ENCODE data around the gene RTP4. TPM values are rescaled to one million over a fixed set of nuclear protein-coding genes. Genes with fewer than 3 reads are reported as not detected.

The RTP4 gene
- total RNA-seq, 1 donor from 2014 or later, result 10.9 TPM

GRCh38 chr3:187340578-187340977 lies 27.6 kb upstream of the RTP4 start:
- ATAC-seq (no peak), DNase-seq (no peak)
- intact Hi-C loops (cut with DNase I), result no loop called here
- Histone ChIP-seq H3K27ac (no peak overlapping the region), H3K36me3 (no peaks in the 10 kb centered on the region), H3K27me3 (ENCODE audit: low read depth) (no peaks in the 10 kb centered on the region), H3K9me3 (no peaks in the 10 kb centered on the region), H3K4me3 (no peak overlapping the region), H3K4me1 (no peaks in the 10 kb centered on the region)
- TF ChIP-seq, protein P1, sequence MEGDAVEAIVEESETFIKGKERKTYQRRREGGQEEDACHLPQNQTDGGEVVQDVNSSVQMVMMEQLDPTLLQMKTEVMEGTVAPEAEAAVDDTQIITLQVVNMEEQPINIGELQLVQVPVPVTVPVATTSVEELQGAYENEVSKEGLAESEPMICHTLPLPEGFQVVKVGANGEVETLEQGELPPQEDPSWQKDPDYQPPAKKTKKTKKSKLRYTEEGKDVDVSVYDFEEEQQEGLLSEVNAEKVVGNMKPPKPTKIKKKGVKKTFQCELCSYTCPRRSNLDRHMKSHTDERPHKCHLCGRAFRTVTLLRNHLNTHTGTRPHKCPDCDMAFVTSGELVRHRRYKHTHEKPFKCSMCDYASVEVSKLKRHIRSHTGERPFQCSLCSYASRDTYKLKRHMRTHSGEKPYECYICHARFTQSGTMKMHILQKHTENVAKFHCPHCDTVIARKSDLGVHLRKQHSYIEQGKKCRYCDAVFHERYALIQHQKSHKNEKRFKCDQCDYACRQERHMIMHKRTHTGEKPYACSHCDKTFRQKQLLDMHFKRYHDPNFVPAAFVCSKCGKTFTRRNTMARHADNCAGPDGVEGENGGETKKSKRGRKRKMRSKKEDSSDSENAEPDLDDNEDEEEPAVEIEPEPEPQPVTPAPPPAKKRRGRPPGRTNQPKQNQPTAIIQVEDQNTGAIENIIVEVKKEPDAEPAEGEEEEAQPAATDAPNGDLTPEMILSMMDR (IDR thresholded peaks at IDR 0.05), result no peak

GRCh38 chr3:187342255-187342654 lies 25.9 kb upstream of the RTP4 start:
- H3K9me3 ChIP-seq, result no peaks in the 10 kb centered on the region
- ATAC-seq (no peak), DNase-seq (no peak)
- H3K4me3 ChIP-seq, result no peak overlapping the region
- TF ChIP-seq, protein P1 (IDR thresholded peaks at IDR 0.05), result no peak
- no peaks in the 10 kb centered on the region for H3K27me3 ChIP-seq (ENCODE audit: low read depth)
- H3K36me3 ChIP-seq, result no peaks in the 10 kb centered on the region
- intact Hi-C loops (cut with DNase I), result no loop called here
- no peaks in the 10 kb centered on the region for H3K4me1 ChIP-seq
- no peak overlapping the region for H3K27ac ChIP-seq

DNA sequence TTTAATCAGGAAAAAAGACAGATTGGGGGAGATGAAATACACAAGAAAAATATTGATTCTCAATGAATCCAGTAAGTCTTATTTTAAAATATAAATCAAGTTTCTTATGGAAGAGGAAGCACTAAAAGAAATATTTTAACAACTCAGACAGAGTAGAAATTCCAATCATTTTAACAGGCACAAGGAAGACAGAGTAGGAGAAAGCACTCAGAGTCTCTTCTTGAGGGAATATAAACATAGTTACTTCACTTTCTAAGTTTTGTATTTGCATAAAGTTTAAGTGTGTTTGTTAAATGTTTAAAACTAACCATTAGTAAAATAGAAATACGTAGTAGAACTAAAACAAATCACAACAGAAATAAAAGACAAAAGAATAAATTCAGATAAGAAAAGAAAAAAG lies 24.5 kb upstream of the RTP4 start:
- ATAC-seq (no peak), DNase-seq (no peak)
- Histone ChIP-seq H3K27me3 (ENCODE audit: low read depth) (no peaks in the 10 kb centered on the region), H3K9me3 (no peaks in the 10 kb centered on the region), H3K4me1 (no peaks in the 10 kb centered on the region), H3K27ac (no peak overlapping the region), H3K4me3 (no peak overlapping the region), H3K36me3 (no peaks in the 10 kb centered on the region)
- TF ChIP-seq, protein P1 (IDR thresholded peaks at IDR 0.05), result no peak
- intact Hi-C loops (cut with DNase I), result no loop called here

- Histone ChIP-seq H3K36me3 (no peaks in the 10 kb centered on the region), H3K4me1 (no peaks in the 10 kb centered on the region), H3K27ac (no peak overlapping the region), H3K4me3 (no peak overlapping the region), H3K27me3 (ENCODE audit: low read depth) (no peaks in the 10 kb centered on the region), H3K9me3 (no peaks in the 10 kb centered on the region)
- intact Hi-C loops (cut with DNase I), result no loop called here
- TF ChIP-seq, protein P1 (IDR thresholded peaks at IDR 0.05), result no peak
- no peak for ATAC-seq
- DNase-seq, result no peak
Observed at GRCh38 chr3:187352581-187353575, 15.3 kb upstream of the RTP4 start.

DNA sequence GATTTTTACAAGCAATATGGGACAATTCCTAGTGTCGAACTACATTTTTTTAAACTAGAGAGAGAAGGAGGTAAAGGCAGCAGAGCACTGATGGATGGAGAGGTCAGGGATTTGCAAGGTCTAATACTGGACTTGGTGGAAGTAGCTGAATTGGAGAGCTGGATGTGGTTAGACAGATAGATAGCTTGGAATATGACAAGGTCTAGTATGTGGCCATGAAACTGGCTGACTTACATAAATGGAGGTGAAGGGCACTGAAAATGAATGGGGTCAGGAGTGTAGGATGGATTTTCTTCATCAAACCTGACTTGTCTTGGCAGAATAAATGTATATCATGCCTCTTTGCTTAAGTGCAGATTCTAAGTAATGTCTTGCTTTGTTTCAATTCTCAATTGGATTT lies 10.1 kb upstream of the RTP4 start:
- intact Hi-C loops (cut with DNase I), result no loop called here
- Histone ChIP-seq H3K27me3 (ENCODE audit: low read depth) (no peaks in the 10 kb centered on the region), H3K4me1 (no peaks in the 10 kb centered on the region), H3K36me3 (no peaks in the 10 kb centered on the region), H3K9me3 (no peaks in the 10 kb centered on the region), H3K4me3 (no peak overlapping the region), H3K27ac (no peak overlapping the region)
- TF ChIP-seq, protein P1 (IDR thresholded peaks at IDR 0.05), result no peak
- no peak for DNase-seq
- no peak for ATAC-seq

Measured in lower lobe of right lung (tissue), 2 donors.